Measurements from ENCODE around the gene TBCCD1. TPM values are rescaled to one million over a fixed set of nuclear protein-coding genes. Genes with fewer than 3 reads are reported as not detected.
A peak's percentile ranks its signal among the peaks of the same experiment; 100 is the strongest.
"Not testable (repeated sequence)": the region's sequence is repeated elsewhere in the genome, so short reads cannot be mapped to it uniquely, and the experiment has no call there.

Gene TBCCD1
- total RNA-seq, 2 experiments from 2014 or later: 11.9 to 13.5 TPM

DNA sequence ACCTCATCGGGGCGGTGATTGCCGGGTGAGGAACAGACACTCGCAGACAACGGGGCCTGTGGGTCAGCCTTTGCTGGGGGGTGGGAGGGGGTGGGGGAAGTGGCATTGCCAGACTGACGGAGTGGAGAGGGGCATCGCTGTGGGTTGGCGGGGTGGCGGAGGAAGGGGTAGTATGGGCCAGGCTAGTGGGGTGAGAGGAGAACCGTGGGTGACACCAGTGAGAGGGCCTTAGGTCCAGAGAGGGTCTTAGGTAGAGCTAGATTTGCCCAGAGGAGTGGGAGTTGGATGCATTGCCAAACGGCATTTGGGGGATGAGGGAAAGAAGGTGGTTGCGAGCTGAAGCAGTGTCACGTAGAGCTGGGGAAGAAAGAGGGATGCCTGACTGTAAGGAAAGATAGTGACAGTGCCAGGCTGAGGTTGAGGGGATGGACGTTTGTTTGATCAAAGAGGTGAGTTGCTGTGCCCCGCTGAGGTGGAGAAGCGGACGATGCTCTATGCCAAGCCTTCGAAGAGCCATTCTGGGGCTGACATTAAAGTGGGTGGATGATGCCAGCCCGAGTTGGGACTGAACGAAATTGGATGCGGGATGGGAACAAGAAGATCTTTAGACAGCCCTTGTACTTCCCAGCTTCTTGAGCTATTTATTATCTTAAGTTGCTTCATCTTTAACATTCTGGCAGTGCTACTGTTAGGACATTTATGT, 4.0 kb upstream of the TBCCD1 start:
- H3K27me3 Mint-ChIP-seq: no peaks in the 10 kb centered on the region
- CTCF ChIA-PET: interaction anchor here (0.8 to 4.4 kb wide), 10 partner anchors 14 to 628 kb away, joined by 3 to 25 read pairs (median 7); partner anchors contain the start of gene EIF4A2
- no peaks in the 10 kb centered on the region for H3K9me3 Mint-ChIP-seq
- H3K4me1 Mint-ChIP-seq: peaks cover 62% of the 10 kb centered on the region
- H3K36me3 Mint-ChIP-seq (ENCODE audit: low read depth): peaks cover 39% of the 10 kb centered on the region
- POLR2A ChIA-PET: interaction anchor here (0.7 to 7.8 kb wide), 16 partner anchors 8 to 634 kb away, joined by 3 to 121 read pairs (median 8); partner anchors contain the start of genes EIF4A2, RFC4 and TRA2B
- peak overlapping the region; percentile 92 for H3K27ac Mint-ChIP-seq
- no peak for DNase-seq
- H3K4me3 Mint-ChIP-seq: peak overlapping the region; percentile 96

DNA sequence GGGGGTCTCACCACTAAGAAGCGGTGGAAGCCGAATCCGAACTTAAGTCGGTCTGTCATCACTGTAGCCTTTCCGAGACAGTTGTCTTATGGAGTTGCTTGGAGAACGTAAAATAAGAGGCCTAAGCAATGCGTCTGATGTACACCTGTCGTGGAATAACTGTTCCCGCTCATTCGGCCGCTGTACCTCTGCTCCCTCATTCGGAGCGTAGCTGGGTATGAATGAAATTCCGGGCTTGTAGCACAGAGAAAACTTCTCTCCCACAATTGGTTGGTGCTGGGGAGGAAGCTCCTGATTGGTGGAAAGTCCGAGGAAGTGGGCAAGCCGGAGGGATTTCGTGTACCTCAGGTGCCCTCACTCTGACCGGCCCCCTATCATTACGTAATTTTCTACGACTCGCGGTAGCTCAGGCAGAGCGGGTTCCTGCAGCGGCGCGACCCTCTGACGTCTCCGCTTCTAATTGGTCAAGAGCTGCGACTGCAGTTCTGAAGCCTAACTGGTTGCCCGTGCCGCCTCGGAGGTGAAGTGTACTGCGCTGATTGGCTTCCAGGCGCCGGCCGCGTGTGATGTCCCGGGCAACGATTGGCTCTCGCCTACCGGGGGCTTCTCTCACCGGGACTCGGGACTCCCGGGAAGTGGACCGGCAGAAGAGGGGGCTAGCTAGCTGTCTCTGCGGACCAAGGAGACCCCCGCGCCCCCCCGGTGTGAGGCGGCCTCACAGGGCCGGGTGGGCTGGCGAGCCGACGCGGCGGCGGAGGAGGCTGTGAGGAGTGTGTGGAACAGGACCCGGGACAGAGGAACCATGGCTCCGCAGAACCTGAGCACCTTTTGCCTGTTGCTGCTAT, 3.2 kb upstream of the TBCCD1 start, which contains the start of gene DNAJB11:
Gene DNAJB11 (plus strand): TSS at position 625 of the 845 bp plus-strand sequence. CDS start 178 bp downstream, at position 803.
- peak within 1 kb of the TSS; percentile 96 for H3K4me3 Mint-ChIP-seq
- DNase-seq: peak; percentile 99
- POLR2A ChIA-PET: interaction anchor here (0.7 to 7.8 kb wide), 32 partner anchors 9 to 984 kb away, joined by 3 to 121 read pairs (median 4); partner anchors contain the start of genes EIF4A2, RFC4, SENP2 and TRA2B
- peaks cover 31% of the 10 kb centered on the region for H3K36me3 Mint-ChIP-seq (ENCODE audit: low read depth)
- no peaks in the 10 kb centered on the region for H3K27me3 Mint-ChIP-seq
- H3K9me3 Mint-ChIP-seq: no peaks in the 10 kb centered on the region
- CTCF ChIA-PET: interaction anchor here (0.8 to 4.4 kb wide), 12 partner anchors 15 to 627 kb away, joined by 3 to 25 read pairs (median 4); partner anchors contain the start of genes EIF4A2 and RPL39L
- peak within 1 kb of the TSS; percentile 92 for H3K27ac Mint-ChIP-seq
- H3K4me1 Mint-ChIP-seq: peaks cover 62% of the 10 kb centered on the region

DNA sequence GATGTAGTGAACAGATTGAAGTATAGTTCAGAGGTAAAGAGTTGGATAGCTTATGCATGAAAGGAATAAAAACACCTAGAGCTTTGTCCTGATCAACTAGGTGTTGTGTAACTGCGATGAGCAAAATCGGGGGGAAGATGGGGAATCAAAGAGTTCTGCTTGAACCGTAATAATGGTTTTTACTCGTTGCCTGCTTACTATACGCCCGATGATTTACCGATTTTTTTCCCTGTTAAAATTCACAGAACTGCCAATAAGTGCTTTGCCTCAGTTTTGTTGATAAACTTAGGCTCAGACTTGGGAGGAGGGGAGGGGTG, 2.6 kb upstream of the TBCCD1 start:
- Mint-ChIP-seq H3K27me3 (no peaks in the 10 kb centered on the region), H3K9me3 (no peaks in the 10 kb centered on the region), H3K4me3 (peak overlapping the region; percentile 96), H3K27ac (peak overlapping the region; percentile 92), H3K4me1 (peaks cover 60% of the 10 kb centered on the region), H3K36me3 (ENCODE audit: low read depth) (peaks cover 25% of the 10 kb centered on the region)
- CTCF ChIA-PET: interaction anchor here (0.9 to 4.4 kb wide), 10 partner anchors 27 to 627 kb away, joined by 3 to 25 read pairs (median 6); partner anchors contain the start of genes EIF4A2 and RPL39L
- POLR2A ChIA-PET: interaction anchor here (0.7 to 7.8 kb wide), 30 partner anchors 9 to 983 kb away, joined by 3 to 121 read pairs (median 5); partner anchors contain the start of genes EIF4A2, RFC4, SENP2 and TRA2B
- no peak for DNase-seq

DNA sequence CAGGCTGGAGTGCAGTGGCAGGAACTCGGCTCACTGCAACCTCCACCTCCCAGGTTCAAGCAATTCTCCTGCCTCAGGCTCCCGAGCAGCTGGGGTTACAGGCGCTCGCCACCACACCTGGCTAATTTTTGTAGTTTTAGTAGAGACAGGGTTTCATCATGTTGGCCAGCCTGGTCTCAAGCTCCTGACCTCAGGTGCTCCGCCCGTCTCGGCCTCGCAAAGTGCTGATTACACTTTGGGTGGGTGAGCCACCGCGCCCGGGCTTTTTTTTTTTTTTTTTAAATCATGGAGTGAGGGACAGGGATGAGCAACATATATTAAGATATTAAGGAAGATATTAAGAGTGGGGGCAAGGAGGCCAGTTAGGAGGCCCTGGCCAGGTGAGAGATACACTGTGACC, 2.2 kb upstream of the TBCCD1 start:
- H3K4me1 Mint-ChIP-seq: peaks cover 60% of the 10 kb centered on the region
- ChIA-PET POLR2A (interaction anchor here (1.2 to 7.8 kb wide), 12 partner anchors 21 to 648 kb away, joined by 3 to 121 read pairs (median 7); partner anchors contain the start of genes EIF4A2, RFC4 and TRA2B), CTCF (interaction anchor here (1.1 to 4.4 kb wide), 6 partner anchors 27 to 214 kb away, joined by 3 to 25 read pairs (median 8); partner anchors contain the start of gene EIF4A2)
- H3K36me3 Mint-ChIP-seq (ENCODE audit: low read depth): peaks cover 21% of the 10 kb centered on the region
- H3K4me3 Mint-ChIP-seq: peak overlapping the region; percentile 96
- not testable (repeated sequence) for DNase-seq, H3K9me3 Mint-ChIP-seq, H3K27me3 Mint-ChIP-seq
- H3K27ac Mint-ChIP-seq: peak overlapping the region; percentile 92

DNA sequence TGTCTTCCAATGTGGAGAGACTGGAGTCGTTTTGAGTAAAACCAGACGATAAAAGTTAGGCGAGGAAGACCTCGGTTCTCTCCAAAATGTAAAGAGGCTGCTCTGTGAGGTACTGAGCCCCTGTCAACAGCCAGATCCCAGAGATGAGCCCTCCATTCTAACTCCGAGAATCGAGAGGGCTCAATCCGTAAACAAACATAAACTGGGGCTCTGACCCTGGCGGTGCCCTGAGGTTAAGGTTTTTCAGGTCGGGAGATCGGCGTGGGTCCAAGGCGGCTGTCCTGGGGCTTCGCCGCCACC, 417 bp downstream of the TBCCD1 start:
- Mint-ChIP-seq H3K27ac (peak overlapping the region; percentile 85), H3K9me3 (no peaks in the 10 kb centered on the region), H3K27me3 (no peaks in the 10 kb centered on the region), H3K36me3 (ENCODE audit: low read depth) (peaks cover 10% of the 10 kb centered on the region), H3K4me3 (peak overlapping the region; percentile 81), H3K4me1 (peaks cover 56% of the 10 kb centered on the region)
- no peak for DNase-seq
- ChIA-PET POLR2A (interaction anchor here (1.0 to 7.8 kb wide), 10 partner anchors 10 to 630 kb away, joined by 3 to 121 read pairs (median 6); partner anchors contain the start of genes EIF4A2 and TRA2B), CTCF (interaction anchor here (1.0 to 1.3 kb wide), 2 partner anchors 50 to 624 kb away, joined by 4 to 5 read pairs; no protein-coding TSS in a partner anchor)

DNA sequence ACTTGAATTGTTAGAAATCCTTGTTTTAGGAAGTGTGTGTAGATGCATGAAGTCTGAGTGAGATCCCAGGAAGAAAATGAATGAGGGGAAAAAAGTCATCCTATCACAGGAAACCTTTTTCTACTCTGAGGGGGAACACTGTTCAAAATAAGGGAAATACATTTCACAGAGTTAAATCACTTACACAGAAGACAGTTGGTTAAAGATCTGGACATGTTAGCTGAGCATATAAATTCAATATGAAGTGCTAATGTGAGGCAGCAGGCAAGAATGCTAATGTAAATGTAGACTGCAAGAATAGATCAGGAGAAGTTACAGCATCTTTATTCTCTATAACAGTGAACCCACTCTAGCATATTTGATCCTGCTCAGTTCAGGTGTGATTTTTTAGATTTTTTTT, 2.6 kb downstream of the TBCCD1 start:
- Mint-ChIP-seq H3K36me3 (ENCODE audit: low read depth) (peaks cover 16% of the 10 kb centered on the region), H3K9me3 (no peaks in the 10 kb centered on the region), H3K4me3 (no peak overlapping the region), H3K27me3 (no peaks in the 10 kb centered on the region), H3K27ac (no peak overlapping the region), H3K4me1 (peaks cover 46% of the 10 kb centered on the region)
- no peak for DNase-seq
- ChIA-PET CTCF (interaction anchor here (0.7 to 1.3 kb wide), 3 partner anchors 24 to 621 kb away, joined by 4 to 5 read pairs (median 4); no protein-coding TSS in a partner anchor), POLR2A (interaction anchor here (7.8 kb wide), 1 partner anchor 628 kb away, joined by 100 read pairs; the partner anchor contains the start of gene TRA2B)

DNA sequence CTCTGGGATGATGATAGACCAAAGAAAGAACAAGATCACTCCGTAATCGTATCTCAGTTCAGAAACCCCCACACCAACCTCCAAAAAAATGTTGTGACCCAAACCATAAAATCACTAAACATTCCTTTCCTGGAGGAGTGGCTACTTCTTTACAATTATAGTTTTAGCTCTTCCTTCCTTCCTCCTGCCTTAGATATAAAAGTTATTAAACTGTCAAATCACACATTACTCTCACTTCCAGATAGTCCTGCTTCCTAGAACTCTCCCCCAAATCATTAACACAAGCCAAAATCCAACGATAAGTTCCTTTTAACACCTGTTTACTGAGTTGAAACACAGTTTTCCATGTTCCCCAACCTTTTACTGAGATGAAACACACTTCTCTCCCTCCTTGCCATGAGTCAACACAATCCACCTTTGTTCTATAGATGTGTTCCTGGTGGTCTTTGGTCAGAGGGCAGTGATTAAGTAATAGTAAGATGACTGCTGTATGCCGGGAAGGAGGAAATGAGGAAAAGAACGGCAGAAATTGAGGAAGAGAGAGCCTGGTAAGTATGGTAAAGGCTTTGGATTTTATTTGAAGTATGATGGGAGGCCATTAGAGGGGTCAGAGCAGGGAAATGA, 14.6 kb downstream of the TBCCD1 start:
- no peak for DNase-seq
- no peak overlapping the region for H3K4me3 Mint-ChIP-seq
- CTCF ChIA-PET: interaction anchor here (1.2 to 1.6 kb wide), 3 partner anchors 12 to 64 kb away, joined by 3 to 7 read pairs (median 3); no protein-coding TSS in a partner anchor
- no peaks in the 10 kb centered on the region for H3K27me3 Mint-ChIP-seq
- H3K9me3 Mint-ChIP-seq: no peaks in the 10 kb centered on the region
- H3K4me1 Mint-ChIP-seq: no peaks in the 10 kb centered on the region
- peaks cover 45% of the 10 kb centered on the region for H3K36me3 Mint-ChIP-seq (ENCODE audit: low read depth)
- no peak overlapping the region for H3K27ac Mint-ChIP-seq
- POLR2A ChIA-PET: no interaction called here

DNA sequence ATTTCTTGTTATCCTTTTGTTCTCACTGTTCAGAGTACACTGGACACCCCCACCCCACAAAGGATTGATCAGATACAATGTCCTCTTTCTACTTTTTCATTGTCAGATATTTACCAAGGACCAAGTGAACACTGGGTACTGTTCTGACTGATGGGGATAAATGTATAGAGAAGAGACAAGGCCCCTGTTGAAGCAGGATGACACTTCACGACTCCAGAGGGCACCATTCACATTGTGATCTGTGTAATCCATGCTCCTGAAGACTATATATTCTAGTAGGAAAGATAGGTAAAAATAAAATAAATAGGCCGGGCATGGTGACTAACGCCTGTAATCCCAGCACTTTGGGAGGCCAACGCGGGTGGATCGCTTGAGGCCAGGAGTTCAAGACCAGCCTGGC, 15.8 kb downstream of the TBCCD1 start:
- peaks cover 35% of the 10 kb centered on the region for H3K36me3 Mint-ChIP-seq (ENCODE audit: low read depth)
- H3K27me3 Mint-ChIP-seq: no peaks in the 10 kb centered on the region
- no peak overlapping the region for H3K27ac Mint-ChIP-seq
- POLR2A ChIA-PET: no interaction called here
- H3K4me1 Mint-ChIP-seq: no peaks in the 10 kb centered on the region
- CTCF ChIA-PET: interaction anchor here (1.2 to 1.6 kb wide), 3 partner anchors 11 to 65 kb away, joined by 3 to 7 read pairs (median 3); no protein-coding TSS in a partner anchor
- H3K4me3 Mint-ChIP-seq: no peak overlapping the region
- DNase-seq: no peak
- no peaks in the 10 kb centered on the region for H3K9me3 Mint-ChIP-seq

DNA sequence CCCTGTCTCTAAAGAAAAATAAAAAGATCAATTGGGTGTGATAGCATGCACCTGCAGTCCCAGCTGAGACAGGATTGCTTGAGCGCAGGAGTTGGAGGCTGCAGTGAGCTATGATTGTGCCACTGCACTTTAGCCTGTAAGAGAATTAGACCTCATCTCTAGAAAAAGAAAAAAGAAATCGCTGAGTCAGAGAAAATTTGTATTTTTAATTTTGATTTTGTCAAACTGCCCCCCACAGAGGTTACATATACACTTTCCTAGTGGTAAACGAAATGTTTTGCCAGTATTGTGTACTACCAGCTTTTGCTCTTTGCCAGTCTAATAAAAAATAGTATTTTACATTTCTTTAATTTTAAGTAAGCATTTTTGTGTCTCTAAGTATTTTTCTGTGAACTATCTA, 17.6 kb downstream of the TBCCD1 start:
- no peaks in the 10 kb centered on the region for H3K4me1 Mint-ChIP-seq
- POLR2A ChIA-PET: no interaction called here
- H3K27ac Mint-ChIP-seq: no peak overlapping the region
- H3K27me3 Mint-ChIP-seq: no peaks in the 10 kb centered on the region
- no peaks in the 10 kb centered on the region for H3K9me3 Mint-ChIP-seq
- CTCF ChIA-PET: interaction anchor here (1.4 to 3.2 kb wide), 4 partner anchors 10 to 566 kb away, joined by 3 to 27 read pairs (median 4); no protein-coding TSS in a partner anchor
- H3K4me3 Mint-ChIP-seq: no peak overlapping the region
- no peak for DNase-seq
- peaks cover 23% of the 10 kb centered on the region for H3K36me3 Mint-ChIP-seq (ENCODE audit: low read depth)

DNA sequence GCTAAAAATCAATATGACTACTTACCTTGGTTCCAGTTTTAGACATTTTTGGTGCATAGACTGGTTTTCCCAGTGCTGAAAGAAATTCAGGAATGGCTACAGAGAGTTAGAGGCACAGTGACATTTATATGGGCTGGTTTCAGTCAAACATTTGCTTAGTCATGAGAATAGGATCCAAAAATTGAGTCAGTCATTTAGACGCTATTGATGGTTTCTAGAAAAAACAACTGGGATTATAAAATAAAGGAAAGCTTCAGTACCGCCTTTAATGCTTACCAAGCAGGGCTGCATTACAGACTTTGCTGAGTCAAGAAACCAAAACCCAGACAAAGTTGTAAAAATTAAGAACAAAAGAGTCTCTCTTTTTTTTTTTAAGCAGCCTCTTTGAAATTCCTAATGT, 22.9 kb downstream of the TBCCD1 start, which contains the start of gene CRYGS:
Gene CRYGS (minus strand): TSS at position 100 of the 400 bp plus-strand sequence. CDS start 54 bp downstream, at position 46.
- POLR2A ChIA-PET: no interaction called here
- CTCF ChIA-PET: interaction anchor here (1.2 kb wide), 1 partner anchor 285 kb away, joined by 5 read pairs; no protein-coding TSS in a partner anchor
- peaks cover 12% of the 10 kb centered on the region for H3K4me1 Mint-ChIP-seq

DNA sequence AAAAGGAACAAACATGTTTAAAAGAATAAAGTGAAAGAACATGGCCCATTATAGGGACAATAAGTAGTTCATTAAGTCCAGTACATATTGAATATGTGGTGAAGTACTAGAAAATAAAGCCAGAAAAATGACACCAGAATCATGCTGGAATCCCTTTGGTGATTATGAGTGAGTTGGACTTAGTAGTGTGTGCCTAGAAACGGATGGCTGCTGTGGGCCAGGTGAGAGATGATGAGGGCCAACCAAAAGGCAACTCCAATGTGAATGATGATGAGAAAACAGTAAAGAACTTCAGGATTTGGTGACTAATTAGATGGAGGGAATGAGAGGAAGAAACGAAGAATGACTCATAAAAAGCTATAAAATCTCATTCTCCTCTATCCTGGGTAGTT, 26.3 kb downstream of the TBCCD1 start:
- Mint-ChIP-seq H3K36me3 (ENCODE audit: low read depth) (no peaks in the 10 kb centered on the region), H3K9me3 (no peaks in the 10 kb centered on the region), H3K4me1 (peaks cover 21% of the 10 kb centered on the region), H3K4me3 (no peak overlapping the region), H3K27ac (peak overlapping the region; percentile 2), H3K27me3 (no peaks in the 10 kb centered on the region)
- no peak for DNase-seq
- ChIA-PET CTCF (interaction anchor here (0.6 to 6.7 kb wide), 44 partner anchors 8 to 598 kb away, joined by 3 to 110 read pairs (median 4); partner anchors contain the start of gene DNAJB11), POLR2A (interaction anchor here (0.9 to 2.5 kb wide), 7 partner anchors 14 to 603 kb away, joined by 3 to 11 read pairs (median 5); partner anchors contain the start of genes DNAJB11 and TRA2B)

More for the DNA sequence above, 22.9 kb downstream of the TBCCD1 start, which contains the start of gene CRYGS:
- H3K36me3 Mint-ChIP-seq (ENCODE audit: low read depth): peaks cover 9% of the 10 kb centered on the region
- H3K4me3 Mint-ChIP-seq: no peak within 1 kb of the TSS
- no peaks in the 10 kb centered on the region for H3K9me3 Mint-ChIP-seq
- no peak for DNase-seq
- H3K27ac Mint-ChIP-seq: no peak within 1 kb of the TSS
- no peaks in the 10 kb centered on the region for H3K27me3 Mint-ChIP-seq

Data from activated CD4-positive, alpha-beta memory T cell treated with anti-CD3 and anti-CD28 coated beads, Interleukin-2, amount 10 ng/mL, durations not matched to agents 7 days and 5 days (primary cell).